Amygdala (tissue), 56 donors: ENCODE results near the gene RPL41.

Source experiments
- DNase-seq, 56 donors: peaks; one replicate each; lab custom pipeline; 2025; lab: John Stamatoyannopoulos, UW

The RPL41 gene

DNA sequence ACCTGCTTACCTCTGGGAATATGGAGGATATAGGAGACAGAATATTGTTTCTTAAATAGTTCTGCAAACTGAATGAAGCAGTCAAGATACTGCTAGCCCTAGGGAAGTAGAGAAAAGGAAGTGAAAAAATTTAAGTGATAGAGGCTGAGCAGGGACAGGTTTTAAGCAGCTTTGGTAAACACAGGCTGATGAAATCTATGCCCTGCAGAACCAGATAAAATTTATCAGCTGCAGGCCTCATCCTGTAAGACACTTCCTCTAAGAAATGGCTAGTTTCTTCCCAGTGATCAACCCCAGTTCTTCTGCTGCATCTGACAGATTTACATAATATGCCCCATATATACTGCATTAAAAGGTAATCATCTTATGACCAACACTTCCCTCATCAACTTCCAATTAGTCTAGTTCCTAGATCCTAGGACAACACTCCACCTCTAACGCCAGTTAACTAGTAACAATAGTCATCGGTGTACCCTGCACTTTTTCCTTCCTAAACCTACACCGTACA lies 10.4 kb downstream of the RPL41 start:
- no peak for DNase-seq

DNA sequence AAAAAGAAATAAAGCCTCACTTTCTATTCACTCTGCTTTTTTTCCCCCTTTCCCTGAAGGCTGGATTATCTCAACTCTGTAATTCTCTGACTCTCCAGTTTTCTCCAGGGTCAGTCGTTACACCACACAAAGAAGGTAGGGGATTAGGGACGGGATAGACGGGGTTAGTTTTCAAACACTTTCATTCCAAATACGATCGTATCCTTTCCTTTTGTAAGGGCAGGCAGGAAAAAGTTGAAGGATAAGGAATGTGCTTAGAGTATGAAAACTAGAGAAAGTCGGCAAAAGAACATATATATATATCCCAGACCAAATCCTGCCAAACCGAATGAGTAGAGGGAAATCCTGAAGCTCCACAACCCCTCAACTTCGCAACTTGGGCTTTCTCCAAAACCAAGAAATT lies 11.1 kb downstream of the RPL41 start:
- DNase-seq = no peak

DNA sequence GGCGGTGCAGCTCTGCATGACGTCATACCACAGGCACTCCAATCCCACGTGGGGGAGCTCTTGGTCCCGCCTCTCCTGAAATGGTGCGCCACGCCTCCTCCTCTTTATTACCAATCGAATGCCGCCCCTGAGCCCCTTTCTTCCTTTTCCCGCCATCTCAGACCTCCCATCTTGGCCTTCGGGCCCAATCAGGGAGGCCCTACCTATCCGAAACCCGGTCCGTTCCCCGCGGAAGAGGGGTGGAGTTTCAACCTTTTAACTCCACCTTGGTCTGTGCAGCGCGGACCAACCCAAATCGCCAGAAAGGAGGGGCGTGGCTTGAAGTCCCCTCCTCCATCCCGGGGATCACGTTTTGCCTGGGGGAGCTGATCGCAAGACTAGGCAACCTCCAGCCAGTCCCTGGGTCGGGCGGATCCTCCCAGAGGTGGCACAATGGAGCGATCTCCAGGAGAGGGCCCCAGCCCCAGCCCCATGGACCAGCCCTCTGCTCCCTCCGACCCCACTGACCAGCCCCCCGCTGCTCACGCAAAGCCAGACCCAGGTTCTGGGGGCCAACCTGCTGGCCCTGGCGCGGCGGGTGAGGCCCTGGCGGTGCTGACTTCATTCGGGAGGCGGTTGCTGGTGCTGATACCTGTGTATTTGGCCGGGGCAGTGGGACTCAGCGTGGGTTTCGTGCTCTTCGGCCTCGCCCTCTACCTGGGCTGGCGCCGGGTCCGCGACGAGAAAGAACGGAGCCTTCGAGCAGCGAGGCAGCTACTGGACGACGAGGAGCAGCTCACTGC lies 11.6 kb downstream of the RPL41 start, which contains the start of gene ESYT1:
Gene ESYT1 (plus strand): TSS at position 380 of the 782 bp plus-strand sequence. CDS start 53 bp downstream, at position 433.
- DNase-seq = peak; percentile 45 to 99 (median 94)

GRCh38 chr12:56128670-56129205 lies 12.3 kb downstream of the RPL41 start:
- DNase-seq = peak in 22 of 56 donors; percentile 8 to 55 (median 31)

DNA sequence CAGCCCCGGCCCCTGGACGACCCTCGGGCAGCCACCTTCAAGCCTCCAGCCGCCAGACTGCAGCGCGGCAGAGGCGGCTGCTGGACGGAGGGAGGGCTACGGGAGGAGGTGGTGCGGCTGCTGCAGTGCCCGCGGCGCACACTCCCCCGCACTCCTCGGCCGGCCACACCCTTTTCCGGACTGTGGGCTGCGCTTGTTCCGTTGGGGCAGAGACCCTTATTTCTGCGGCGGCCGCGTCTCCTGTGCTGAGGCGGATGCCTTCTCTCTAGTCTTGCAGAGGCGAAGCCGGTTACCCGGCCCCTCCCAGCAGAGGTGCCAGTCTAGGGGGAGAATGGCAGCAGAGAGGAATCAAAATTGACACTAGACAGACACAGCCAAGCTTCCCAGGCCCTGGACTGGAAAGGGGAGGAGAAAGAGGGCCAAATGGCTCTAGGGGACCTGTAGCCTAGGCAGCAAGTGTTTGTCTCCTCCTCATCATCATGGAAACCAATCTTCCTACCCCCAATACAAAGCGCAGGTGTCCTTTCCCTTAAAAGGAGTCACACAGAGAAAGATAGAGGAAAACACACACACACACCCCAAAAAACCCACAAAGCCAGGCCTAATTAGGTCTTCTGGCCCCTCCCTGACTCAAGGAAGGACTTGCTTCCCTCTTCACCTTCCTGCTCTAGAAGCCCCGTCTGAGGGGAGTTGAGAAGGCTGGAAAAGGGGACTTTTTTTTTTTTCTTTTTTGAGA lies 12.9 kb downstream of the RPL41 start:
- DNase-seq = peak in 29 of 56 donors; percentile 9 to 50 (median 27)

DNA sequence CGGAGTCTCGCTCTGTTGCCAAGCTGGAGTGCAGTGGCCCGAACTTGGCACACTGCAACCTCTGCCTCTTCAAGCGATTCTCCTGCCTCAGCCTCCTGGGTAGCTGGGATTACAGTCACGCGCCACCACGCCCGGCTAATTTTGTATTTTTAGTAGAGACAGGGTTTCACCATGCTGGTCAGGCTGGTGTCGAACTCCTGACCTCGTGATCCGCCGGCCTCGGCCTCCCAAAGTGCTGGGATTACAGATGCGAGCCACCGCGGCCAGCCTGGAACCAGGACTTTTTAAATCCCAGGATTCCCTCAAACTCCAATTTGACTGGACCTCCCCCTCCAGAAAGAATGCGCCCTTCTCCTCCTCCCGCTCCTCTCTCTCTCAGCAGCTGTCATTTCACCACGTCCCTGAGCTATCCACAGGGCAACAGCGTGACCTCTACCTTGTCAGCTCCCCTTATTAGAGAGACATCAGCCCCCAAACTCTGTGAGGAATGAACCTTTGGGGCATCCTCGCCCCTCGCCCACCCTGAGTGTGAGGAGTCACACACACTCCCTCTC lies 13.6 kb downstream of the RPL41 start:
- no peak for DNase-seq

GRCh38 chr12:56130876-56131275 lies 14.4 kb downstream of the RPL41 start:
- no peak for DNase-seq

GRCh38 chr12:56134897-56135296 lies 18.5 kb downstream of the RPL41 start:
- DNase-seq = no peak

DNA sequence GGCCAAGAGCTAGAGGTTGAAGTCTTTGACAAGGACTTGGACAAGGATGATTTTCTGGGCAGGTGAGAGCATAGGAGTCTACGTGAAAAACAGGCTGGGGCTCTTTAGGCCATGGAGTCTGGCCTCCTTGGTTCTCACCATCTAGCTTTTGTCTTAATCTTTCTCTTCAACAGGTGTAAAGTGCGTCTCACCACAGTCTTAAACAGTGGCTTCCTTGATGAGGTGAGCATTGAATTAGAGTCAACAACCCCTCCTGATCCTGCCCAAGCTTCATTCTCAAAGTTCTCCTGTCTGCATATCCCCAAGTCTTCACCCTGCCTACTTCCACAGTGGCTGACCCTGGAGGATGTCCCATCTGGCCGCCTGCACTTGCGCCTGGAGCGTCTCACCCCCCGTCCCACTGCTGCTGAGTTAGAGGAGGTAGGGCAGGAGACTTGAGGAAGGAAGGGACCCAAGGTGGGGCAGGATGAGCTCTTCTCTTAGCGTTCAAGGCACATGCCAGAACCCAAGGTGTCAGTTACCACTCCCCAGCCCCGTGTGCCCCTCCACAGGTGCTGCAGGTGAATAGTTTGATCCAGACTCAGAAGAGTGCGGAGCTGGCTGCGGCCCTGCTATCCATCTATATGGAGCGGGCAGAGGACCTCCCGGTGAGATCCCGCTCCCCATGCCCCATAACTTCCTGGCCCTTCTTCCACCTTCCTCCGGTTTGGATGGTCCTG lies 21.6 kb downstream of the RPL41 start:
- DNase-seq = no peak

DNA sequence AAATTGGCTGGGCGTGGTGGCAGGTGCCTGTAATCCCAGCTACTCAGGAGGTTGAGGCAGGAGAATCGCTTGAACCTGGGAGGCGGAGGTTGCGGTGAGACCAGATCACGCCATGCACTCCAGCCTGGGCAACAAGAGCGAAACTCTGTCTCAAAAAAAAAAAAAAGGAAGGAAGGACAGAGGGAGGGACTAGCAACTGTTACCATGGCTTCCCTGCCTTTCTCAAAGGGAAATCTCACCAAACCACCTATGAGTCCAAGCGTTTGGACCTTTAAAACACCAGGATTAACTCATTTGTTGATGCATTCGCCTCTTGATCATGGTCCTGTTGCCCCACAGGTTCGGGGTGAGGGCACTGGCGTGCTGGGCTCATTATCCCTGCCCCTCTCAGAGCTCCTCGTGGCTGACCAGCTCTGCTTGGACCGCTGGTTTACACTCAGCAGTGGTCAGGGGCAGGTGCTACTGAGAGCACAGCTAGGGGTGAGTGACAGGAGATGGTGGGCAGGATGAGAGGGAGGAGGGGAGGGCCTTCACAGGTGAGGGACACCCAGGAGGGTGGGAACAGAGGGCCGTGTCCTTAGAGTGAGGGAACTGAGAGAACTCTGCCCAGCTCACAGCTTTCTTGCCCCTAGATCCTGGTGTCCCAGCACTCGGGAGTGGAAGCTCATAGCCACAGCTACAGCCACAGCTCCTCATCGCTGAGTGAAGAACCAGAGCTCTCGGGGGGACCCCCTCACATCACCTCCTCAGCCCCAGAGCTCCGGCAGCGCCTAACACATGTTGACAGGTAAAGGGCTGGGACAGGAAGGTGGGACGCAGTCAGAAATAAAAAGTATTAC lies 25.7 kb downstream of the RPL41 start:
- DNase-seq = no peak

DNA sequence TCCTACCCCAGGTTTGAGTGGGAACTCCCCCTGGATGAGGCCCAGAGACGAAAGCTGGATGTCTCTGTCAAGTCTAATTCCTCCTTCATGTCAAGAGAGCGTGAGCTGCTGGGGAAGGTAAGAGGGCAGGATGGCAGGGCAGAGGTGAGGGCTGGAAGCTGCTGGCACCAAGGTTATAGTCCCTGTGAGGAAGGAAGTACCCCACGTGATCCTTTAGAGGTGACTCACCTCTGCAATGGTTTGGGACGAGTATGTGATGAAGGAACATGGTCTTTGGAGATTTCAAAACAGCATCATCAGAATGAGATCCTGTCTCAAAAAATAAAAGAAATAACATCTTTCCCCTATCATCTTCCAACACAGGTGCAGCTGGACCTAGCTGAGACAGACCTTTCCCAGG lies 26.8 kb downstream of the RPL41 start:
- DNase-seq = no peak

- DNase-seq = peak in 1 of 56 donors; percentile 8
Measured at GRCh38 chr12:56143870-56144269, 27.4 kb downstream of the RPL41 start.

DNA sequence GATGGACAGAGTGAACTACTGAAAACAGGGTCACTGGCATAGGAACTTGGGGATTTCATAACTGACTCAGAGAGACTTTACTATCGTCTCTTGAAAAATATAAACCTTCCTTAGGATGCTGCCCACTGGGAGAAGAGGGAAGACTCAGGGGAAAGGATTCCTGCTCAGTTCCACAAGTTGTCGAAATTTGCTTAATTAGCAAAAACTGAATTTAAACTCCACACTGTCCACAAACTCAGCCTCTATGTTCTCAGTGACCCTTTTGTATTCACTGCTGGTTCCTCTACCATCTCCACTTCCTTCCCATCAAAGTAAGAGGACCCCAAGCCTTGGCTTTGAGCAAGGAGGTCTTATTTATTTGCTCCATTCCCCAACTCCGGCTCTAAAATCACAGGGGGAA lies 28.8 kb downstream of the RPL41 start:
- no peak for DNase-seq

DNA sequence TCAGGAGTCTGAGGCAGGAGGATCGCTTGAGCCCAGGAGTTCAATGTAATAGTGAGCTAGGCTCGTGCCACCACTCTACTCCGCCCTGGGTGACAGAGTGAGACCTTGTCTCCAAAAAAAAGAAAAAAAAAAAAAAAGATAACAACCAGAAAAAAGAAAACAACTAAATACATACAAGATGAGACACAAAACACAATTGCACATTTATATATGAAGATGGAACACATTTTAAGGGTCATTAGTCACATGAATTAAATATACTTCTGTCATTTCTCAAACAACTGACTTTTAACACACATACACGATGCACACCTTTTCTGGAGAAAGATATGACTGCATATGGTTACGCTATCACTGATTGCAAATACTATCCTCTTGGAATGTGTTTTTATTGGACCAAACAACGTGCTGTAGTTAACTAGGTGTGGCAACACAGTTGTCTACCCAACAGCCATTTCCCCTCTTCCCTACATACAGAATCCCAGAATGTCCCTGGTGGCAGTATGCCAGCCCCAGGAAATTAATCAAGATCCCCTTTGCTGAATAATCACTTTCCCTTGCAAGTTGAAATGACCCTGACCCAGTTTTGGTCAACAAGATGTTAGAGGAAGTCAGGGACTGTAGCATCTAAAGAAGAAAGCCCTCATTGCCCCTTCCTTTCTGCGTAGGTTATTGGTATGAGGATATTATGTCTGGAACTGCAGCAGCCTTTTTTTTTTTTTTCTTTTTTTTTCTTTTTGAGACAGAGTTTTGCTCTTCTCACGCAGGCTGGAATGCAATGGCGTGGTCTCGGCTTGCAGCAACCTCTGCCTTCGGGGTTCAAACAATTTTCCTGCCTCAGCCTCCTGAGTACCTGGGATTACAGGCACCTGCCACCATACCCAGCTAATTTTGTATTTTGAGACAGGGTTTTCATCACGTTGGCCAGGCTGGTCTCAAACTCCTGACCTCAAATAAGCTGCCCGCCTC lies 30.3 kb downstream of the RPL41 start:
- DNase-seq = no peak

DNA sequence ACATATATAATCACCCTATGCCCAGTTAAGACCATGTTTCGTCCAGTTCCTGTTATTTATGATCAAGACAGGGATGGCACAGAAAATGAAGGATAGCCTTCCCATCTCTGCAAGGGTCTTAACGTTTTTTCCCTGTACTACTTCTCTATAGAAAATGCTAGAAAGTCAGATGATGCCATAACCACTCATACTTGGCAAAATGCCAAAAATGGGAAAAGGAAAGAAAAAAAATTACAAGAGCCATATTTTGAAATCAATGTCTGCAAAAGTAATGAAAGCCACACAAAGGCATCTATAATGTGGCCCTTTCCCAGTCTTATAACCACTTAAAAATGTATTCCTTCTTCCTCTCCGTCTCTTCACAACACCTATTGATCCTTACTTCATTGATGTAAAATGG lies 34.1 kb downstream of the RPL41 start:
- no peak for DNase-seq

DNA sequence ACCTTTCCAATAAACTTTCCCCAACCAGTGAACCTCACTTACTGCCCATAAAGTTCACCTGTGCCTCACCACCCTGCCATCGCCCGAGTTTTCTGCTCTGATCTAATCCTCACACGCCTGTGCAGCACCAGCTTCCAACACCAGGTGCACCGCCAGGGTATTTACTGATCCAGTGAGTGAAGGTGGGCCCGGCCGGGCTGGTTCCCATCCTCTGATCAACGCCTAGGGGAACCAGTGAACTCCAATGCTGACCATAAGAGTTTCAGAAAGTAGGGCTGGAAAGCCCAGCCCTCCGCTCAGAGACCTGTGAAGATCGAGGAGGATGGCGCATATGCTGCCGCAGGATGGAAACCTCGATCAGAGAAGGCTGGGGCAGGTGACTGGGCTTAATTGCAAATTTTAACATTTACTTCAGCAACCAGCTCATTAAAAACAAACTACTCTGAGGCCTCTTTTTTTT lies 35.3 kb downstream of the RPL41 start:
- DNase-seq = peak in 18 of 56 donors; percentile 8 to 67 (median 46)

GRCh38 chr12:56152132-56152755 lies 35.8 kb downstream of the RPL41 start, which contains the start of gene MYL6B:
MYL6B (plus strand) TSS chr12:56152587; CDS start chr12:56153919, 1,332 bp downstream.
- DNase-seq = peak; percentile 38 to 95 (median 86)
